Astrocyte of the cerebellum (primary cell): ENCODE measurements around the gene CCDC170.

Experiments
- DNase-seq: peaks from one replicate; pipeline ENCODE4 v3.0.0-alpha.2; 2011; ENCODE audit warnings: low read depth
- H3K4me3 ChIP-seq: 2 replicates; pipeline ENCODE4 v1.5.1; 2011; ENCODE audit warnings: mild to moderate bottlenecking, low read depth, low read length, moderate library complexity
- CTCF ChIP-seq: IDR thresholded peaks from 2 replicates; pipeline ENCODE4 v1.5.1; 2012; ENCODE audit warnings: low read length, low read depth, moderate library complexity, mild to moderate bottlenecking; ENCODE audit errors: missing control alignments
- in situ Hi-C: cut with HindIII; loops from 2 replicates; pipeline ENCODE4 v1.10.0; 2017; ENCODE audit warnings: low sequenced_read_pairs

CCDC170 gene

DNA sequence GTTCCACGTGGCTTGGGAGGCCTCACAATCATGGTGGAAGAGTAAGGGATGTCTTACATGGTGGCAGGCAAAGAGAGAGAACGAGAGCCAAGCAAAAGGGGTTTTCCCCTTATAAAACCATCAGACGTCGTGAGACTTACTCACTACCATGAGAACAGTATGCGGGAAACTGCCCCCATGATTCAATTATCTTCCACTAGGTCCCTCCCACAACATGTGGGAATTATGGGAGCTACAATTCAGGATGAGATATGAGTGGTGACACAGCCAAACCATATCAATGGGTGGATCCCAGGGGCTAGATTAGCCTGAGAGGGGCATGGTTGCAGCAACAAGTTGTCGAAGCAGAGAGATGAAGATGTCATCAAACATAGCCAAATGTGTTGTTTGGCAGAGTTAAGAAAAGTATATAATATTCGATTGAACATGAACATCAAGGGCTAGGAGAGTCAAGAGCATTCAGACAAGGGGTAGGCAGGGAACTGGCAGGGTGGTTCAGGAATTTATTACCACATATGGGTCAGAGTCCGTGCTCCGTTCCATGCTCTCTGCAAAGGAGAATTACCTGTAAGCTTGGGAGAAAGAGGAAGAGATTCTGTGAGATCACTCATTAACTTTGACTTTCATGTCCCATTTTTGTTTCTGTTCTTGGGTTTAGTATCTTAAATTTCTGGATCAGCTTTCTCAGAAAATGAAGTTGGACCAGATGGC is 98.8 kb downstream of the CCDC170 start:
- no peak for TF ChIP-seq CTCF
- in situ Hi-C loops: no loop called here
- H3K4me3 ChIP-seq: no peak overlapping the region
- DNase-seq: no peak

GRCh38 chr6:151609146-151609902 is 115.5 kb downstream of the CCDC170 start:
- no peak for TF ChIP-seq CTCF
- no peak for DNase-seq
- in situ Hi-C loops: no loop called here
- H3K4me3 ChIP-seq: no peak overlapping the region

- in situ Hi-C loops: no loop called here
- no peak for TF ChIP-seq CTCF
- no peak overlapping the region for H3K4me3 ChIP-seq
- DNase-seq: no peak
Observed at GRCh38 chr6:151610326-151610725, 116.5 kb downstream of the CCDC170 start.

DNA sequence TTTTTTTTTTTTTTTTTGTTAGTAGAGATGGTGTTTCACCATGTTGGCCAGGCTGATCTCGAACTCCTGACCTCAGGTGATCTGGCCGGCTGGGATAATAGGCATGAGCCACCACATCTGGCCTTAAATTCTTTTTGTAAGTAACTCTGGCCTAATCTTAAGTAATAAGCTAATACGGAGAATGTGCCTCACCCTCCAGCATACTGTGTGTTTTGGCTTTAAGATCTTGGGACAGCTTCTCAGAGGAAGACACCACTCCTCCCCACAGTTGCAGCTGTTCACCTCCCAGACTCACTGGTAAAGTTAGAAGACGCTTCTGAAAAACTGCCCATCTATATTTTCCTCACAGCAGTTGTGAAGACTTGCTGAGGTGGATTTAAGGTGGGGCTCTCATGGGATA is 120.8 kb downstream of the CCDC170 start:
- DNase-seq: no peak
- H3K4me3 ChIP-seq: no peak overlapping the region
- in situ Hi-C loops: no loop called here
- TF ChIP-seq CTCF: no peak

- DNase-seq: no peak
- no peak for TF ChIP-seq CTCF
- no peak overlapping the region for H3K4me3 ChIP-seq
- in situ Hi-C loops: no loop called here
Observed at GRCh38 chr6:151616091-151616513, 122.3 kb downstream of the CCDC170 start.

DNA sequence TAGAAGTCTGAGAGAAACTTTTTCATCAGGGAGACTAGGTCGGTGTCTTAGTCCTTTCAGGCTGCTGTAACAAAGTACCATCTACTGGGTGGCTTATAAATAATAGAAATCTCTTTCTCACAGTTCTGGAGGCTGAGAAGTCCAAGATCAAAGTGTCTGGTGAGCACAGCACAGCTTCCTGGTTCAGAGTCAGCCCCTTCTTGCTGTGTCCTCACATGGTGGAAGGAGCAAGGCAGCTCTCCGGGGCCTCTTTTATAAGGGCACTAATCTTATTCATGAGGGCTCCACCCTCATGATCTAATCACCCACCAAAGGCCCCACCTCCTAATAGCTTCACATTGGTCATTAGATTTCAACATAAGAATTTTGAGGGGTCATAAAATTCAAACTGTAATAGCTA is 122.8 kb downstream of the CCDC170 start:
- TF ChIP-seq CTCF: no peak
- H3K4me3 ChIP-seq: no peak overlapping the region
- DNase-seq: no peak
- in situ Hi-C loops: no loop called here
